GM13977 (cell line): Measurements from ENCODE around the gene GPATCH3.

Experiments used
- DNase-seq: peaks from one replicate; pipeline ENCODE4 v3.0.0; 2012; ENCODE audit warnings: low spot score
- CTCF ChIP-seq: IDR thresholded peaks from 2 replicates; pipeline ENCODE4 v1.5.1; 2012; ENCODE audit warnings: mild to moderate bottlenecking, control low read depth; ENCODE audit not compliant: insufficient read depth; ENCODE audit errors: extremely low read depth, missing control alignments
- in situ Hi-C: fragments of 300-500 bp; cut with MboI; formaldehyde crosslinking; loops from one replicate; pipeline ENCODE4 v1.12.0; 2022; ENCODE audit warnings: low sequenced_read_pairs, low pct_unique_long_range_greater_than_20kb, mixed read lengths, inconsistent platforms; ENCODE audit not compliant: unreplicated experiment

Gene GPATCH3

DNA sequence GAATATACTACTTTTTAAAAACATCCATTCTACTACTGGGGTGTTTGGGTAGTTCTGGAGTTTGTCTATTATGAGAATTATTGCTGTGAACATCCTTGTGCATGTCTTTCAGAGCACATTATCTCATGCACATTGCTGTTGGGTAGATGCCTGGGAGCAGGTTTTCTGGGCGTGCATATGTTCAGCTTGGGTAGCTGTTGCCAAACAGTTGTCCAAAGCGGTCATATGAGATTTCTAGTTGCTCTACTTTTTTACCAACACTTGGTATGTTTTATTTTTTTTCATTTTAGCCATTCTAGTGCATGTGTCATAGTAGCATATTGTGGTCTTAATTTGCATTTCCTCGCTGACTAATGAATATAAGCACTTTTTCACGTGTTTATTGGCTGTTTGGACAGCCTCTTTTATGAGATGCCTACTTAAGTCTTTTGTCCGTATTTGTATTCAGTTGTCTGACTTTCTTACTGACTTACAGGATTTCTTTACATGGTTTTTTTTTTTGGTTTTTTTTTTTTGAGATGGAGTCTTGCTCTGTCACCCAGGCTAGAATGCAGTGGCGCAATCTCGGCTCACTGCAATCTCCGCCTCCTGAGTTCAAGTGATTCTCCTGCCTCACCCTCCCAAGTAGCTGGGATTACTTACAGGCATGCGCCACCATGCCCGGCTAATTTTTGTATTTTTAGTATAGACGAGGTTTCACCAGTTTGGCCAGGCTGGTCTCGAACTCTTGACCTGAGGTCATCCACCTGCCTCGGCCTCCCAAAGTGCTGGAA lies 55.7 kb downstream of the GPATCH3 start:
- DNase-seq, result no peak
- in situ Hi-C loops, result no loop called here
- TF ChIP-seq CTCF, result no peak
